HEK293T (cell line): ENCODE results near the gene ZBTB20.

Source experiments
- ARNT ChIP-seq: fragments of 450-650 bp; IDR thresholded peaks from 2 replicates; pipeline ENCODE4 v1.6.1; 2017; ENCODE audit warnings: mild to moderate bottlenecking
- BHLHE40 ChIP-seq: fragments of 450-650 bp; IDR thresholded peaks from 2 replicates; pipeline ENCODE4 v1.6.1; 2016; ENCODE audit warnings: mild to moderate bottlenecking, moderate library complexity, borderline replicate concordance
- CTBP1 ChIP-seq: fragments of 450-650 bp; IDR thresholded peaks from 2 replicates; pipeline ENCODE4 v1.6.1; 2016; ENCODE audit warnings: borderline replicate concordance
- FOXA1 ChIP-seq: fragments of 450-650 bp; IDR thresholded peaks from 2 replicates; pipeline ENCODE4 v1.6.1; 2016; ENCODE audit warnings: mild to moderate bottlenecking
- FOXK2 ChIP-seq: fragments of 450-650 bp; IDR thresholded peaks from 2 replicates; pipeline ENCODE4 v1.6.1; 2016; ENCODE audit warnings: mild to moderate bottlenecking
- HDGF ChIP-seq: fragments of 450-650 bp; IDR thresholded peaks from 2 replicates; pipeline ENCODE4 v1.6.1; 2017; ENCODE audit warnings: antibody characterized with exemption, borderline replicate concordance
- LEF1 ChIP-seq: fragments of 450-650 bp; IDR thresholded peaks from 2 replicates; pipeline ENCODE4 v1.6.1; 2017; ENCODE audit warnings: mild to moderate bottlenecking, borderline replicate concordance
- SP1 ChIP-seq: fragments of 450-650 bp; IDR thresholded peaks from 2 replicates; pipeline ENCODE4 v1.6.1; 2017
- SUZ12 ChIP-seq: fragments of 450-650 bp; IDR thresholded peaks from 2 replicates; pipeline ENCODE4 v1.6.1; 2016; ENCODE audit warnings: mild to moderate bottlenecking
- TARDBP ChIP-seq: fragments of 450-650 bp; IDR thresholded peaks from 2 replicates; pipeline ENCODE4 v1.6.1; 2016
- ZNF384 ChIP-seq: fragments of 450-650 bp; IDR thresholded peaks from 2 replicates; pipeline ENCODE4 v1.6.1; 2016
- TF ChIP-seq, protein P1 (sequence below): fragments of 450-650 bp; IDR thresholded peaks from 2 replicates; pipeline ENCODE4 v1.6.1; 2016

DNA sequence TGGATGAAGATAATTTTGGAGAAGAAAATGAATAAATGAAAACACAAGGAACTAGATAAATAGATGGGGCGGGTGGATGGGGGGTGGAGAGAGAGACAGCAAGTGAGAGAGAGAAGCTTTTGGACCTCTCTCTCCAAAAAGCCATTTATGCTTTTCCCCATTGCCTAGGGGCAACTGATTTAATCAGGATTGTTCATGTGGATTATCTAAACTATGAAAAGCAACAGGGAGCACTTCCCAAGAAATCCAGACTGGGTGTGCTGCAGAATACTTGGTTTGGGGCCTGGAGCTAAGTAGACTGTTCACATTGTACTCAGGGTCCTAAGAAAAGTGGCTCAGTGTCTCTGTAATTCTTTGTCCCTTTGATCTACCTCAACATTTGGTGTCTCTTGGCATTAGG, 486.3 kb downstream of the ZBTB20 start:
- TF ChIP-seq FOXK2 (no peak), FOXA1 (no peak), ARNT (no peak), SUZ12 (no peak), CTBP1 (no peak), SP1 (no peak), LEF1 (no peak), ZNF384 (no peak), TARDBP (no peak), BHLHE40 (no peak), HDGF (no peak)
- TF ChIP-seq, protein P1, sequence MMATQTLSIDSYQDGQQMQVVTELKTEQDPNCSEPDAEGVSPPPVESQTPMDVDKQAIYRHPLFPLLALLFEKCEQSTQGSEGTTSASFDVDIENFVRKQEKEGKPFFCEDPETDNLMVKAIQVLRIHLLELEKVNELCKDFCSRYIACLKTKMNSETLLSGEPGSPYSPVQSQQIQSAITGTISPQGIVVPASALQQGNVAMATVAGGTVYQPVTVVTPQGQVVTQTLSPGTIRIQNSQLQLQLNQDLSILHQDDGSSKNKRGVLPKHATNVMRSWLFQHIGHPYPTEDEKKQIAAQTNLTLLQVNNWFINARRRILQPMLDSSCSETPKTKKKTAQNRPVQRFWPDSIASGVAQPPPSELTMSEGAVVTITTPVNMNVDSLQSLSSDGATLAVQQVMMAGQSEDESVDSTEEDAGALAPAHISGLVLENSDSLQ: no peak
